Measurements from ENCODE around the gene SMIM12. TPM values are rescaled to one million over a fixed set of nuclear protein-coding genes. Genes with fewer than 3 reads are reported as not detected.

Gene SMIM12
- total and polyA plus RNA-seq, 4 donors, result 11.9 to 60.8 (median 45.5) TPM

DNA sequence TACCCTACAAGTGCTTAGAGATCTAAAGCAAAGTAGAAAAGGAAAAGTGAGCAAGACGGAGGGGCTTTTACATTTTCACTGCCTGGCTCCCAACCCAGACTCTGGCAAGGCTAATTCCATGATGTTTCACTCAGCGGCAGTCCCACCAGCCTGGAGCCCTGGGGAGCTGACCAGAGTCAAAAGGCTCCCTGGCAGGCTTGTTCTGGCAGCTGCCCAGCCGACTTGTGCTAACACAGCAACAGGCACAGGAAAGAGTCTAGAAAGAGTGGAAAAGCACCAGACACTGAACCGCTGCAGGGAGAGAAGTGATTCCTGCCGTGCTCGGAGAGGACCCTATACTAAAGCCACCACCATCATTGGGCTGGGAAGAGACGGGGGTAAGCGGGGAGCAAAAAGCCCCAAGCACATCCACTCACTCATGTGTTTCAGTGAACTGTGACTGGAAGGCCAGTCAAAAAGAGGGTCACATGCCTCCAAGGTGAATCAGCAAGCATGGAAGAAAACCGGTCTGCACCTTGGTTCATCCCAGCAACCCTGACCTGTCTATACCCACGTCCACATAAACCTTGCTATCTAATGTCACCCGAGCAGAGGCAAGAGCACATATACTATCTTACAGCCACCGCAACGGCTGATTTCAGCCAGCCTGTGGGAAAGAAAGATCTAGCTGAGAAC lies 8.0 kb downstream of the SMIM12 start:
- Histone ChIP-seq H3K4me1 (ENCODE audit: control insufficient read depth in 4 of 4, insufficient read depth in 4 of 4, low read length in 3 of 4) (peaks cover 0 to 24% (median 21%) of the 10 kb centered on the region in 4 donors), H3K4me3 (ENCODE audit: low read depth in 1 of 3, low read length in 3 of 3) (peak overlapping the region in 1 of 3 donors; percentile 4), H3K36me3 (ENCODE audit: control insufficient read depth in 4 of 4, insufficient read depth in 3 of 4, low read depth in 1 of 4, low read length in 3 of 4) (peaks cover 4 to 28% (median 21%) of the 10 kb centered on the region in 4 donors), H3K9ac (ENCODE audit: low read depth in 1 of 2, low read length in 2 of 2) (no peak overlapping the region), H3K27ac (ENCODE audit: low read depth in 1 of 2, low read length in 2 of 2) (peak overlapping the region; percentile 34 to 80), H3K27me3 (ENCODE audit: control insufficient read depth in 4 of 4, insufficient read depth in 4 of 4, low read length in 3 of 4) (no peaks in the 10 kb centered on the region), H3K9me3 (ENCODE audit: control insufficient read depth in 4 of 4, low read length in 3 of 4) (no peaks in the 10 kb centered on the region)
- DNase-seq (ENCODE audit: low spot score), result no peak
- no peak for TF ChIP-seq FOXA1 (IDR thresholded peaks at IDR 0.05)
- TF ChIP-seq RAD21 (IDR thresholded peaks at IDR 0.05), result peak in 1 of 2 donors; percentile 33
- TF ChIP-seq, protein P1, sequence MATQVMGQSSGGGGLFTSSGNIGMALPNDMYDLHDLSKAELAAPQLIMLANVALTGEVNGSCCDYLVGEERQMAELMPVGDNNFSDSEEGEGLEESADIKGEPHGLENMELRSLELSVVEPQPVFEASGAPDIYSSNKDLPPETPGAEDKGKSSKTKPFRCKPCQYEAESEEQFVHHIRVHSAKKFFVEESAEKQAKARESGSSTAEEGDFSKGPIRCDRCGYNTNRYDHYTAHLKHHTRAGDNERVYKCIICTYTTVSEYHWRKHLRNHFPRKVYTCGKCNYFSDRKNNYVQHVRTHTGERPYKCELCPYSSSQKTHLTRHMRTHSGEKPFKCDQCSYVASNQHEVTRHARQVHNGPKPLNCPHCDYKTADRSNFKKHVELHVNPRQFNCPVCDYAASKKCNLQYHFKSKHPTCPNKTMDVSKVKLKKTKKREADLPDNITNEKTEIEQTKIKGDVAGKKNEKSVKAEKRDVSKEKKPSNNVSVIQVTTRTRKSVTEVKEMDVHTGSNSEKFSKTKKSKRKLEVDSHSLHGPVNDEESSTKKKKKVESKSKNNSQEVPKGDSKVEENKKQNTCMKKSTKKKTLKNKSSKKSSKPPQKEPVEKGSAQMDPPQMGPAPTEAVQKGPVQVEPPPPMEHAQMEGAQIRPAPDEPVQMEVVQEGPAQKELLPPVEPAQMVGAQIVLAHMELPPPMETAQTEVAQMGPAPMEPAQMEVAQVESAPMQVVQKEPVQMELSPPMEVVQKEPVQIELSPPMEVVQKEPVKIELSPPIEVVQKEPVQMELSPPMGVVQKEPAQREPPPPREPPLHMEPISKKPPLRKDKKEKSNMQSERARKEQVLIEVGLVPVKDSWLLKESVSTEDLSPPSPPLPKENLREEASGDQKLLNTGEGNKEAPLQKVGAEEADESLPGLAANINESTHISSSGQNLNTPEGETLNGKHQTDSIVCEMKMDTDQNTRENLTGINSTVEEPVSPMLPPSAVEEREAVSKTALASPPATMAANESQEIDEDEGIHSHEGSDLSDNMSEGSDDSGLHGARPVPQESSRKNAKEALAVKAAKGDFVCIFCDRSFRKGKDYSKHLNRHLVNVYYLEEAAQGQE (IDR thresholded peaks at IDR 0.05), result no peak
- TF ChIP-seq, protein P2, sequence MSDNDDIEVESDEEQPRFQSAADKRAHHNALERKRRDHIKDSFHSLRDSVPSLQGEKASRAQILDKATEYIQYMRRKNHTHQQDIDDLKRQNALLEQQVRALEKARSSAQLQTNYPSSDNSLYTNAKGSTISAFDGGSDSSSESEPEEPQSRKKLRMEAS (IDR thresholded peaks at IDR 0.05), result no peak
- WGBS, result 60% methylated on average over 13 of the region's 13 CpGs

DNA sequence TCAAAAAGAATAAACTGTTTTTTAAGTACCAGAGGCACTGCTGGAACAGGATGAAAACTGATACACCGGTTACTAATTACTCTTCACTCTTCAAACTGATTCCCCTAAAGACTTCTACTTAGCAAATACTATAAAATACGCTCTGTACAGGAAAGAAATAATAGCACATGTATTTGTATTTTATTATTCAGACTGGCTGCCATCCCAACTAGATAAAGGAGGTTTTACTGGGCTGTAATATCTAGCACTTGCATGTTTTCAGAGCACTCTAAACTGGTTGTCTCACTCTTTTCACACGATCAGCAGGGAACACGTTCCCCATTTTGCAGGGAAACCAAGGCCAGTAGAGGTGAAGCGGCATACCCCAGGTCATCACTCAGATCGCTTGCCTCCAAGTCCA lies 9.2 kb downstream of the SMIM12 start:
- no peak for DNase-seq (ENCODE audit: low spot score)
- Histone ChIP-seq H3K27me3 (ENCODE audit: control insufficient read depth in 4 of 4, insufficient read depth in 4 of 4, low read length in 3 of 4) (no peaks in the 10 kb centered on the region), H3K9ac (ENCODE audit: low read depth in 1 of 2, low read length in 2 of 2) (no peak overlapping the region), H3K4me1 (ENCODE audit: control insufficient read depth in 4 of 4, insufficient read depth in 4 of 4, low read length in 3 of 4) (peaks cover 0 to 25% (median 21%) of the 10 kb centered on the region in 4 donors), H3K27ac (ENCODE audit: low read depth in 1 of 2, low read length in 2 of 2) (no peak overlapping the region), H3K4me3 (ENCODE audit: low read depth in 1 of 3, low read length in 3 of 3) (no peak overlapping the region), H3K9me3 (ENCODE audit: control insufficient read depth in 4 of 4, low read length in 3 of 4) (no peaks in the 10 kb centered on the region), H3K36me3 (ENCODE audit: control insufficient read depth in 4 of 4, insufficient read depth in 3 of 4, low read depth in 1 of 4, low read length in 3 of 4) (peaks cover 4 to 23% (median 18%) of the 10 kb centered on the region in 4 donors)
- 85% methylated on average over 6 of the region's 6 CpGs for WGBS
- TF ChIP-seq, protein P3, sequence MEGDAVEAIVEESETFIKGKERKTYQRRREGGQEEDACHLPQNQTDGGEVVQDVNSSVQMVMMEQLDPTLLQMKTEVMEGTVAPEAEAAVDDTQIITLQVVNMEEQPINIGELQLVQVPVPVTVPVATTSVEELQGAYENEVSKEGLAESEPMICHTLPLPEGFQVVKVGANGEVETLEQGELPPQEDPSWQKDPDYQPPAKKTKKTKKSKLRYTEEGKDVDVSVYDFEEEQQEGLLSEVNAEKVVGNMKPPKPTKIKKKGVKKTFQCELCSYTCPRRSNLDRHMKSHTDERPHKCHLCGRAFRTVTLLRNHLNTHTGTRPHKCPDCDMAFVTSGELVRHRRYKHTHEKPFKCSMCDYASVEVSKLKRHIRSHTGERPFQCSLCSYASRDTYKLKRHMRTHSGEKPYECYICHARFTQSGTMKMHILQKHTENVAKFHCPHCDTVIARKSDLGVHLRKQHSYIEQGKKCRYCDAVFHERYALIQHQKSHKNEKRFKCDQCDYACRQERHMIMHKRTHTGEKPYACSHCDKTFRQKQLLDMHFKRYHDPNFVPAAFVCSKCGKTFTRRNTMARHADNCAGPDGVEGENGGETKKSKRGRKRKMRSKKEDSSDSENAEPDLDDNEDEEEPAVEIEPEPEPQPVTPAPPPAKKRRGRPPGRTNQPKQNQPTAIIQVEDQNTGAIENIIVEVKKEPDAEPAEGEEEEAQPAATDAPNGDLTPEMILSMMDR (IDR thresholded peaks at IDR 0.05; ENCODE audit: low read depth, low read length, missing input control), result no peak
- TF ChIP-seq EGR1 (IDR thresholded peaks at IDR 0.05; ENCODE audit: low read depth in 2 of 2) (no peak), SP1 (IDR thresholded peaks at IDR 0.05) (no peak), TAF1 (conservative IDR thresholded peaks at IDR 0.05) (no peak), FOXA2 (IDR thresholded peaks at IDR 0.05) (no peak), JUND (IDR thresholded peaks at IDR 0.05) (no peak), RAD21 (IDR thresholded peaks at IDR 0.05) (no peak), NR2F2 (IDR thresholded peaks at IDR 0.05) (no peak)
- TF ChIP-seq, protein P2 (IDR thresholded peaks at IDR 0.05), result no peak
- TF ChIP-seq, protein P1 (IDR thresholded peaks at IDR 0.05), result no peak
- TF ChIP-seq, protein P4, sequence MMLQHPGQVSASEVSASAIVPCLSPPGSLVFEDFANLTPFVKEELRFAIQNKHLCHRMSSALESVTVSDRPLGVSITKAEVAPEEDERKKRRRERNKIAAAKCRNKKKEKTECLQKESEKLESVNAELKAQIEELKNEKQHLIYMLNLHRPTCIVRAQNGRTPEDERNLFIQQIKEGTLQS (IDR thresholded peaks at IDR 0.05), result no peak
- TF ChIP-seq, protein P5, sequence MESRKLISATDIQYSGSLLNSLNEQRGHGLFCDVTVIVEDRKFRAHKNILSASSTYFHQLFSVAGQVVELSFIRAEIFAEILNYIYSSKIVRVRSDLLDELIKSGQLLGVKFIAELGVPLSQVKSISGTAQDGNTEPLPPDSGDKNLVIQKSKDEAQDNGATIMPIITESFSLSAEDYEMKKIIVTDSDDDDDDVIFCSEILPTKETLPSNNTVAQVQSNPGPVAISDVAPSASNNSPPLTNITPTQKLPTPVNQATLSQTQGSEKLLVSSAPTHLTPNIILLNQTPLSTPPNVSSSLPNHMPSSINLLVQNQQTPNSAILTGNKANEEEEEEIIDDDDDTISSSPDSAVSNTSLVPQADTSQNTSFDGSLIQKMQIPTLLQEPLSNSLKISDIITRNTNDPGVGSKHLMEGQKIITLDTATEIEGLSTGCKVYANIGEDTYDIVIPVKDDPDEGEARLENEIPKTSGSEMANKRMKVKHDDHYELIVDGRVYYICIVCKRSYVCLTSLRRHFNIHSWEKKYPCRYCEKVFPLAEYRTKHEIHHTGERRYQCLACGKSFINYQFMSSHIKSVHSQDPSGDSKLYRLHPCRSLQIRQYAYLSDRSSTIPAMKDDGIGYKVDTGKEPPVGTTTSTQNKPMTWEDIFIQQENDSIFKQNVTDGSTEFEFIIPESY (IDR thresholded peaks at IDR 0.05), result no peak
